ENCODE data around the gene PARP1.

Gene PARP1

GRCh38 chr1:226381226-226381998, 26.5 kb downstream of the PARP1 start:
- DNase-seq (ENCODE audit: low read depth in 2 of 2, low spot score in 1 of 2) = no peak

- no peak for DNase-seq (ENCODE audit: low read depth in 2 of 2, low spot score in 1 of 2)
Measured at GRCh38 chr1:226378071-226378470, 29.8 kb downstream of the PARP1 start.

- DNase-seq (ENCODE audit: low read depth in 2 of 2, low spot score in 1 of 2) = no peak
Measured at GRCh38 chr1:226376300-226376699, 31.6 kb downstream of the PARP1 start.

GRCh38 chr1:226373376-226373775, 34.5 kb downstream of the PARP1 start:
- no peak for DNase-seq (ENCODE audit: low read depth in 2 of 2, low spot score in 1 of 2)

GRCh38 chr1:226372885-226373284, 35.0 kb downstream of the PARP1 start:
- no peak for DNase-seq (ENCODE audit: low read depth in 2 of 2, low spot score in 1 of 2)

- DNase-seq (ENCODE audit: low read depth in 2 of 2, low spot score in 1 of 2) = no peak
Measured at GRCh38 chr1:226371866-226372490, 35.9 kb downstream of the PARP1 start.

GRCh38 chr1:226371027-226371694, 36.7 kb downstream of the PARP1 start:
- no peak for DNase-seq (ENCODE audit: low read depth in 2 of 2, low spot score in 1 of 2)

GRCh38 chr1:226370144-226370923, 37.6 kb downstream of the PARP1 start:
- no peak for DNase-seq (ENCODE audit: low read depth in 2 of 2, low spot score in 1 of 2)

GRCh38 chr1:226369110-226369509, 38.8 kb downstream of the PARP1 start:
- DNase-seq (ENCODE audit: low read depth in 2 of 2, low spot score in 1 of 2) = no peak

- DNase-seq (ENCODE audit: low read depth in 2 of 2, low spot score in 1 of 2) = no peak
Measured at GRCh38 chr1:226366290-226366689, 41.6 kb downstream of the PARP1 start.

- DNase-seq (ENCODE audit: low read depth in 2 of 2, low spot score in 1 of 2) = no peak
Measured at GRCh38 chr1:226365831-226366231, 42.1 kb downstream of the PARP1 start.

- DNase-seq (ENCODE audit: low read depth in 2 of 2, low spot score in 1 of 2) = no peak
Measured at GRCh38 chr1:226364901-226365565, 42.9 kb downstream of the PARP1 start.

- no peak for DNase-seq (ENCODE audit: low read depth in 2 of 2, low spot score in 1 of 2)
Measured at GRCh38 chr1:226364514-226364899, 43.4 kb downstream of the PARP1 start.

GRCh38 chr1:226363801-226364513, 43.9 kb downstream of the PARP1 start:
- DNase-seq (ENCODE audit: low read depth in 2 of 2, low spot score in 1 of 2) = no peak

GRCh38 chr1:226362891-226363447, 44.9 kb downstream of the PARP1 start:
- no peak for DNase-seq (ENCODE audit: low read depth in 2 of 2, low spot score in 1 of 2)

- no peak for DNase-seq (ENCODE audit: low read depth in 2 of 2, low spot score in 1 of 2)
Measured at GRCh38 chr1:226362361-226362760, 45.5 kb downstream of the PARP1 start.

GRCh38 chr1:226360106-226360746, 47.7 kb downstream of the PARP1 start:
- DNase-seq (ENCODE audit: low read depth in 2 of 2, low spot score in 1 of 2) = no peak

- no peak for DNase-seq (ENCODE audit: low read depth in 2 of 2, low spot score in 1 of 2)
Measured at GRCh38 chr1:226357416-226357815, 50.5 kb downstream of the PARP1 start.
